Stimulated activated CD4-positive, alpha-beta T cell treated with anti-CD3 and anti-CD28 coated beads, Interleukin-15, amount 100 ng/mL, for 24 hours (primary cell): ENCODE results near the gene TNS3.

Experiments
- DNase-seq: peaks from one replicate; pipeline ENCODE4 v3.0.0-alpha.2; 2020

TNS3 gene

DNA sequence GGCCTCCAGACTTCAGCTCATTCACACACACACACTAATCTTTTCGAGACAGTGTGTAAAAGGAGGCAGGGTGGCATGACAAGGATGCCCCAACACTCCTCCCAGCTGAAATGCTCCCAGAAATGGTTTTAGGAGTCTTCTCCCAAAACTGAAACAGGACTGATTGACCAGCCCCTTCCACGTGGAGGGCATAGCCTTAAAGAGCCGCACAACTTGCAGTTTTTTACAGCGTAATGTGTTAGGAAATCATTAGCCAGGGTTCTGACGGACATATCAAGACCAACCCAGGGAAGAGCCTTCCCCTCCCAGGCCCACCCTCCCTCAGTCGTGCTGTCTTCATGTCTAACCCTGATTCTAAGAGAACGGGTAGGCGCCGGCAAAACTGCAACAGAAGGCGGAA, 224.6 kb downstream of the TNS3 start:
- no peak for DNase-seq

DNA sequence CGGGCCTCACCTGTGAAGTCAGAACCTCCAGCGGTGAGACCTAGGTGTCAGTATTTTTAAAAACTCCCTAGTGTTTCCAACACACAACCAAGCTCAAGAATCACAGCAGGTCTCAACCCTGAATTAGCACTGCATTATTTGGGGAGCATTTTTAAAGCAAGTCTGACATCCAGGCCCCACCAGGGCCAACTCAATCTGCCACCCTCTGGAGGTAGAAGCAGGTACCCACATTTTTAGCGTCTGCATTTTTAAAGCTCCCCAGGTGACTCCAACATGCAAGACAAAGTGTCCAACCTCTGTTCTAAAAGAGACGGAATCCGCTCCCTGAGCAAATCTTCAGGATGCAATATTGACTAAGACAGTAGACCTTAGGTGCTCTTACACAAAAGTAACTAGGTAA, 225.7 kb downstream of the TNS3 start:
- DNase-seq, result no peak

DNA sequence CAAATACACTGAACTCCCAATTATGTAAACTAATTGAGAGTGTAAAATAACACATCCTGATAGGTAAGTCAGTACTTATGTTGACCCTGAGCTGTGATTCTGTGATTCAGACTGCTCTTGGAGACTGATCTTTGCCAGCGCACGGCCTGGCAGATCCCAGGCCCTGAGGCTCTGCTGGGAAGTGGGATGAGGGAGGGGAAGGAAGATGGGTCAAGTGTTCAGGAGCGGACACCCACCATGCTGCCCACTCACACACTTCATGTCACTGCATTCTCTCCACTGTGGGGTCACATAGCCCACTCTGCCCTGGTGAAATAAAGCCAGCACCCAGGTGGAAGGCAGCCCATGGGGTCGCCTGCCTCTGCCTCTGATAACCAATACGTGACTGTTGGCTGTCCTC, 226.2 kb downstream of the TNS3 start:
- DNase-seq, result no peak

DNA sequence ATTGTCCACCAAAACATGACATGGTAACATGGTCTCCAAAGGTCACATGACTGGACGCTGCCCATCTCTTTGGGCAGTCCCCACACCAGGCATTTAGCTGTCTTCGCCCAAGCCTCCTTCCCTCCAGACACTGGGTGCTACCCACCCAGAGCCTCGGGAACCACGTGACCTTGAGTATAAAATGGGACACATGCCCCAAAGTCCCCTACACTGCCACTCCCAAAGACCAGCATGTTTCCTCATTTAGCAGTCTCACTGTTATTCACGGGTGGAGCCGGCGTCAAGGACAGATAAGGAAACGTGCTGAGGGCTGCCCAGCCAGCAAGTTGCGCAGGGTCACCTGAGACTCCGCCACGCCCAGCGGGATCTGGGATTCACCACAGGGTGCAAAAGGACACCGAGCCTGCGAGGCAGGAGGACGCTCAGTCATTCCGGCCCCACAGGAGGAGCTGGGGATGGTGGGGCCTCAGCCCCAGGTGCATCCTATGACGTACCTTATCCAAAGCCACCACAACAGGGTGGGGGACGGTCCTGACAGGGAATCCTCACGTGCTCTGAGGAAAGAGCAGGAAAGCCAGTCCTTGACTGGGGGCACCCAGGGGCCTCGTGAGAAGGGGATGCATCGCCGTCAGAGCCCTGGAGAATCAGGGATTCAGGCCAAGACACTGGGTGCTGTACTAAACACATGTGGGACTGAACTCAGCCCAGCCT, 226.9 kb downstream of the TNS3 start:
- DNase-seq, result no peak

DNA sequence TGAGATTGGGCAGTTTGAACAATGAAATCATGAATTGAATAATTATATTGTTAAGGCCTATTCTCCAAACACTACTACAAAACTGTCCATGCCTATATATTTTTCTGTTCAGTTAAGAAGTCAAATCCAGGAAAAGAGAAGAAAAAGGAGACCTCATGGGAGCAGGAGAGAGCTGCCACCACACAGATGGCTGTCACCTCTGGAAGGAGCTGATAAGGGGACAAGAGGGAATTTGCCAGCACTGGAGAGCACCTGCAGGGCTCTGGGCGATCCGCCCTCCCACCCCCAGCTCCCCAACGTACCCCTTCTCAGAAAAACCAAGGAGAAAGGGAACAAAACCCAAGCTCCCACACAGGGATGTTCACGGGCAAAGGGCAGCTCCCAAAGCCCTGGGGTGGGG, 227.8 kb downstream of the TNS3 start:
- DNase-seq, result no peak

DNA sequence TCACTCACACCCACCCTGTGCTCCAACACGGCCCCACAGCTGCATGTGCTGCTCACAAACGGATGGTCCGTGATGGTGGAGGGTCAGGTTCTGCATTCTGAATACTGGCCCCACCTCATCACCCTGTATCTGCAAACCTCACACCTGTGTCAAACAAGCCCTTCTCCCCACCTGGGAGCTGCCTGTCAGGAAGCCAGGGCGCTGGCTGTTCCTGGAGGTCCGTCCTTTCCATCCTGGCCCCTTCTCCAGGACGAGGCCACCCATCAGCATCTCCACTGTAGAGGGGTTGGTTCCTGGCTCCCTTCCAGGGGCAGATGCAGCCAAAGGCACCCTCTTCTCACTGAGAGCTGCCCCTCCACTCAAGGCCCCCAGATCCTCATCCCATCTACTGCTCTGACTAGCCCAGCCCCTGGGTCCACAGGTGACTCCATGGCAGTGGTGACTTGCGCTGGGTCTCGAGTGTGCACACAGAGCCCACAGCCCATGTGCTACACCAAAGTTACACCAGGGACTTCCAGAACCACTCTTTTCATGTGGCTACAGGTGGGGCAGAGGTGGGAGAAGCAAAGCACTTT, 229.4 kb downstream of the TNS3 start:
- no peak for DNase-seq

DNA sequence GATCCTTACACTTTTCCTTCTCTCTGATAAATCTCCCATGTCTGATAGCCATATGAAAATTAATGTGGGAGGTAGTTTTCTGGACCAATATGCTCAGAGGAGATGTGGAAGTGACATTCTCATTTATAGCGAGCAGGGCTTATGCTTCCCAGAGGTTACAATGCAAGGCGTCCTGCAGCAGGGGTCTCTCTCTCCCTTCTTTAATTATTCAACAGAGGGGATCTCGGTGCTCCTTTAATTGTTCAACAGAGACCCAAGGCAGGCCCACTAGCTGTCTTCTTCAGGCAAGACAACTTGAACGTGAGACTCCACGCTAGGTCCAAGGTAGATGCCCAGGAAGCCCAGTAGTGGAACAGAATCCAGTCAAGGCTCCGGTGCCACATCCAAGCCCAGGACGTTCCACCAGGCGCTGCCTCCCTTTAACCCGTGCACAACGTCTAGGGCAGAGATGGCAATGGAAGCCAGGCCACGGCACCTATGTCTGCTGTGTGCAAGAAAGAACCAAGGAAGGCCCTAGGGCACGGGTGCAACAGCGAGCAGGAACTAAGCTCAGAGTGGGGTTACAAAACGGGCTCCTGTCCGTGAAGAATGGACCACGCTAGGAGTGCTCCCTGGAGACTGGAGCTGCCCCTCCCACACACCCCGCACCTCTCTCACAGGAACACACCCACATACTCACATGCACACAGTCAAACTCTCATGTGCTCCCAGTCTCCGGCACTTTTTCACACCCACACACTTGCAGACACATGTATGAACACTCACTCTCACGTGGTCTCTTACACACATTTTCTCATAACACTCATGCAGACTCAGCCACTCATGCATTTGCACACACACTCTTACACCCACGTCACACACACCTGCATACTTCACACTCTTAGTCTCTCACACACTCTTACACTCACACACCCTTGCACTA, 230.4 kb downstream of the TNS3 start:
- no peak for DNase-seq

DNA sequence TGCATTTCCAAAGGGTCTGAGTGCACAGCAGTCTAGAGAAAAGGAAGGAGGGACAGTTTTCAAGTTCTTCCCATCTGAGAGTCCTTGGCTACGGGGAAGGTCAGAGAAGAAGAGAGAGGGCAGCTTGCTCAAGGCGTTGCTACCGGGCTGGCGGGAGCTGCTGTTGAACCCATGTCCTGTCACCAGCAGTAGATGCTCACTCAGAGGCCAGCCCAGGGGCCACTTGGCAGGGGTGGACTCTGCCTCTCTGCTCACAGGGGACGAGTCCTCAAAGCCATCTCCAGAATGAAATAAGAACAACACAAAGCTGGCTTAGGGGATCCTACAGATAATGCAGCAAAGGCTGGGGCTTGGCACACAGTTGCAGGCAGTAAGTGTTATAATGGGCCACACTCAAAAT, 231.5 kb downstream of the TNS3 start:
- DNase-seq, result no peak

DNA sequence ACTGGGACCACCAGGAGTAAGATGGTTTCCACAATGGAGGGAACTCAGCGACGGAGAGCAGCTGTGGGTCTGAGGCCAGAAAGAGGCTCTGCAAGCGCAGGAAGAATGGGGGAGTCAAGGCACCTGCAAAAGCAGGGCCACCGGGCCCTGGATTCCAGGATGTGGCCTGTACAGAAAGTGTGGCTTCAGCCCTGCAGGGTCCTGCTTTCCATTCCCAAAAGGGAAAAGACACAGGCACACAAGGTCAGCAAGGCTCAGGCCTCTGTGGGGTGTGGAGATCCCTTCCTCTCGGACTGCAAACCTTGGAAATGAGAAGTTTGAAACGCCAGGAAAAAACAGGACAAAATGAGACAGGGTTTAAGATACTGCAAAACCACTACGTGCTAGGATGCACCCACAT, 232.5 kb downstream of the TNS3 start:
- DNase-seq, result no peak

DNA sequence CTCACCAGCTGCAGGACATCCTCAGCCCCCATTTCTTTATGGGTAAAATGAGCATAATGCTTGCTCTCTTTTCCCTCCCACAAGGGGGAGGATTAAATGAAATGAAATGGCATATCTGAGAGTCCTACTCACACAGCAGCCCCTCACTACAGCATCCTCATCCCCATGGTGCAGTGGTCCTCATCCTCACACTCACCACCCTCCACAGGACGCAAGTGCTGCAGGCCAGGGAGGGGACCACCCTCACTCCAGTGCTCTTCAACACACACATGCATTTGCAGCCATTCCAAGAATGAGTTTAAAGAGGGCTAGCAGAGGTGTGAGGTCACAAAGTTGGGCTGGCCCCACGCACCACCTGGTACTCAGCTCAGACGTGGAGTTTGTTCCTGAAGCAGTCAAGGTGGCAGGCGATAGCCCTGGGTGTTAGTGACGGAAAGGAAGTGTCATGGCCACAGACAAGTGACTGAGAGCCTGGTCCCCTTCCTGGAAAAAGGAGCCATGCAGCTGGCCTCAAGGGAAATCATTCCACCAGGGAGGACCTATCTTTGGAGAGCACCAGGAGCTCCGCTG, 234.0 kb downstream of the TNS3 start:
- DNase-seq, result no peak

DNA sequence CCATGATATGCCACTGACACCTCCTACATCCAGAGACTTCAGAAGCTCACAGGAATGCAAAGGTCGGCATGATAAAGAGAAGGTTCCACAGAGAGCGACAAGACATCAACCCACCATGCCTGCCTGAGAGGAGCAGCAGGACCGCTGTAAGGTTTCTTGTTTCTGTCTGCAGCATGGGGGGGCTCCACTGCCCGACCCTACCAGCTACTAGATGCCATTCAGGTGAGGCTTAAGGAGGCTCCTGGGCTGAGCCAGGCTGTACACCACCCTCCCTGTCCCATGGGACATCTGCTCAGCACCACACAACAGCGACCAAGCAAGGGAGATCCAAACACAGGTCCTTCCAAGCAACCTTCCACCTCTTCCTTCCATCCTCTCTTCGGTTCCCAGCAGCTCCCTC, 234.6 kb downstream of the TNS3 start:
- no peak for DNase-seq

DNA sequence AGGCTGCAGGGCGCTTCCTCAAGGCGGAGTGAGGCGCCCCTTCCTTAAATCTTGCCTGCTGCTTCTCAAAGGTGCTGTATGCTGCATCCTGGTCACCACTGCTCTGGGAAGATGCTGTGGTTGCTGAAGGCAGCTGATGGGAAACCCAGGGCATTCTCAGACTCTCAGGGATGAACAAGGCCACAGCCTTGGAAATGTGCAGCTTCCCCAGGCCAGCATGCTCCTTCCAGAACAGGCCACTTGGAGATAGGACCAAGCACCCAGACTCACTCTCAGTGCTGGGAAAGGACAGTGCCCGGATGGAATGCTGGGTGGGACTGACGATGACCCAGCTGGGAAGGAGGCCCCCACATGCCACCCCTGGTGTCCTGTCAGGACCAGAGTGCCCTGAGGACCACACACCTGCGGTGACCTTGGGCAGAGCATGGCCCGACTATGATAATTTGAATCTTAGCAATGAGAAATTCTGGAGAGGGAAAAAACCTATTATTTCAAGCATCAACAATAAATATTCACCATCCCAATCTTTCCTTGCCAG, 235.5 kb downstream of the TNS3 start:
- no peak for DNase-seq

DNA sequence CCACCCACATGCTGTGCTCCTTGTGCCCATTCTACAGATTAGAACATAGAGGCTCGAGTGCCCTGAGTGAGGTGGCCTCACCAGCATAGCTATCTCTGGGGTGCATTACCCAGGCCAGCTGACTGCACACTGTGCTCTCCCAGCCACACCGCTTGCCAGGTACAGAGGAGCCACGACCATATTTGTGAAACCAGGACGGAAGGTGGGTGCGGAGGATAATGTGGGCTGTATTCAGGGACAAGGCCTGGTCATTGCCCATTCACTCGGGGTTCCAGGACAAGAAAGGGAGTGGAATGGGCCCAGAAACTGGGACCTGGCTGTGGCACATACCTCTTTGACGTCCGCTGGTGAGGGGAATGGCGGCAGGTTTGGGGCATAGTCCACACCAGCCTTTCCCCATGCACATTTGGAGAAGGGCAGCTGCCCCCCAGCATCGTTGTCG, 236.0 kb downstream of the TNS3 start:
- no peak for DNase-seq

DNA sequence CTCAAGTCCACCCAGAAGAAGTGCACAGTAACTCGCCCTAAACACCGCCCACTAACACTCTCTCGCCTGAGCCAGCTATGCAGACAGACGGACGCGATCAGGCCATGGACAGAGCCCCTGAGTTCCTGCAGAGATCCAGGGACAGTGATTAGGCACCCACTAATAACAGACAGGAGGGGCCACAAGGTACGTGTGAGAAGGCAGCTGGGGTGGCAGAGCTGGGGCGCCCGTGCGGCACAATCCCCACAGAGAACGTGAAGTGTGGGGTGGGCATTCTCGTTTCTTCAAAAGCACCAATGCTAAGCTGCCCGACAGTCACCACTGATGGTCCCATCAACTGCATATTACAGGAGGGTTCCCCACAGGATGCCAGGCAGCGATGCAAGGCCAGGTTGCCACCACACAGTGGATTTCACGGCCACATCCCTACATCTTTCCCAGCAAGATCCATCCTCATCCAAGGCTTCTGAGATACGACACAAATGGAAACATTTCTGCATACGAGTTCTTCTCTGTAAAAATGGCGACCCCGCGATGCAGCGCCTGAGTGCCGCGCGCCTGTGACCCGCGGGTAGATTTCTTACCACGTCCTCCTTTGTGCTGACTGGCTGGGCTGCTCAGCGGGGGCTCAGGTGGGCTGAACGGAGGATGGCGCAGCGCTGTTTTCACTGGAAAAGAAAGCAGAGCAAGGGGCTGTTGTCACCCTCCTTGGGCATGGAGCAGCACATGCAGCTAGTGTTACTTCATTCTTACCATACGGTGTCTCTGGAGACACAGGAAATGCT, 237.5 kb downstream of the TNS3 start:
- DNase-seq, result no peak

DNA sequence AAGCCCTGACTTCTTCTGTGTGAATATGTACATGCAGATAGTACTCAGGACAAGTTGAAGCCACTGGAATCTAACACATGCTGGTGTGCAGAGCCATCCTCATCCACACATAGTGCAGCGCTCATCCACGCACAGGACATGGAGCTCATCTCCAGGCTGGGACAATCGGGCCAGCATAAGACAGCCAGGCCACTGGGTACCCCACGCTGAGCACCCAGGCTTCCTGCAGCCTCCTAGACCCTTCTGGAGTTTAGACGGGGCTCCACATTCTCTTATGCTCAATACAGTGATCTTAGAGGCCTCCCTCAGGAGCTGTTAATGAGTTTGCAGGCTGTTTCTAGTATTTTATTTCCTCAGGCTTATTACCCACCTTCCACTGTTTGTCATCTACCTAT, 238.9 kb downstream of the TNS3 start:
- DNase-seq, result no peak

DNA sequence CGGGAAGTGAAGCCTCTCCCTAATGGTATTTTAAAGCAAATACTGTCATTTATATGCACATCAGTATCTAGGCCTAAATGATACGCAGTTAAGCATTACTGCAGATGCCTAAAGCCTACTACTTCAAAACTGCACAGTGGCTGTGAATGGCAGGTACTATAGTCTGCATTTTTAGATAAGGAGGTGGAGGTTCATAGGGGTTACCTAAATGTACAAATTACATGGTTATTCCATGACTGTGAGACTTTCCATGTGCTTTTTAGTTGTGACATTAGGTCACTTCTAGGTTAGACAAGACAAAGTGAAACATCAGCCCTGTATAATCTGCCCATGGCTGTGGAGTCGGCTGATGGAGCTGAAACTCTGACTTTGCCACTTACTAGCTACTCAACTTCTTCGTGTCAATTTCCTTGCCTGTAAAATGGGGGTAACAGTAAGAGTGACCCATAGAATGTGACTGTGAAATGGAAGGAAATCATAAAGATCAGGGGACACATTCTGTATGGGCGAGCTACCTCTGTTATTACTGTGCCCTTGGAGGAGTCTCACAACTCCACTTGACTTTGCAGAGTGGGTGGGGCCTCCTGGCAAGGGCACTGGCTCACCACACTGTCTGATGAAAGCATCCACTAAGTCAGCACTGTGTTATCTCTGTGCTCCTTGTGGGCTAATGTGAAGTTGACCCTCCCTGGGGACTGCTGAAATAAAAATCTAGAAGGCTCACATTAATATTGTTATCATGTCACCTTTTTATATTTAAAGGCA, 239.4 kb downstream of the TNS3 start:
- no peak for DNase-seq

DNA sequence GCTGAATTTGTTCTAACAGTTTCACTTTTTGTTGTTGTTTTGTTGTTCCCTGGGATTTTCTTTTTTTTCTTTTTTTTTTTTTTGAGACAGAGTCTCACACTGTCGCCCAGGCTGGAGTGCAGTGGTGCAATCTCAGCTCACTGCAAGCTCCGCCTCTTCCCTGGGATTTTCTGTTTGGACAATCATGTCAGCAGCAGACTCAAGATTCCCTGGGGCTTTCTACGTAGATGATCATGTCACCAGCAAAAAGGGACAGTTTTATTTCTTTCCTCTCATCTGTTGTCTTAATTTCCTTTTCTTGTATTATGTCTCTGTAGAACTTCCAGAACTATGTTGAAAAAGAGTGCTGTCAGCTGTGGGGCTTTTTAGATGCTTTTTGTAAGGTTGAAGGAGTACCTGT, 241.4 kb downstream of the TNS3 start:
- no peak for DNase-seq

DNA sequence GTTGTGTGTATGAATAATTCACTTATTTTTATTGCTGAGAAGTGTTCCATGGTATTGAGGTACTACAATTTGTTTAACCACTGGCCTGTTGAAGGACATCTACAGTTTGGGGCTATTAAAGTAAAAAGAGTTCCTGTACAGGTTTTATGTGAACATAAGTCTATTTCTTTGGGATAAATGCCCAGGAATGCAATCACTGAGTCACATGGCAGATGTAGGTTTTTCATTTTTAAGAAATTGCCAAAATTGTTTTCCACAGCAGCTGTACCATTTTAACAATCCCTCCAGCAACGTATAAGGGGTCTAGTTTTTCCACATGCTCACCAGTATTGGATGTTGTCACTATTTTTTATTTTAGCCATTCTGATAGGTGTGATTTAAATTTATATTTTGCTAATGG, 243.9 kb downstream of the TNS3 start:
- no peak for DNase-seq

DNA sequence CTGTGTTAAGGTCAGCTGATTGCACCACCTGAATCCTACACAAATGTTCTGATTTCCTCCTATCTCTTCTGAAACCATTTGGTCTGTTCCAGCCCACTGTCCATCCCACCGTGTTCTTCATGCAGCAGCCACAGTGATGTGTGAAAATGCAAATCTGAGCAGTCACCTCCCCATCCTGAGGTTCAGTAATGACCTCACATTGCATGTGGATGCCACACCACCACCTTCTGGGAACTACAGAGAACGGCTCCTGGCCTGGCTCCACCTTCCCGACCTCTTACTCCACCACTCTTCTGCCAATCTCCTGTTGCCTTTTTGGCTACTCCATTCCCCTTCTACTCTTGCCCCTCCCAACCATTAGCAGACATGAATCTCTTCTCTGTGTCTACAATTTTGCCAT, 244.4 kb downstream of the TNS3 start:
- no peak for DNase-seq

DNA sequence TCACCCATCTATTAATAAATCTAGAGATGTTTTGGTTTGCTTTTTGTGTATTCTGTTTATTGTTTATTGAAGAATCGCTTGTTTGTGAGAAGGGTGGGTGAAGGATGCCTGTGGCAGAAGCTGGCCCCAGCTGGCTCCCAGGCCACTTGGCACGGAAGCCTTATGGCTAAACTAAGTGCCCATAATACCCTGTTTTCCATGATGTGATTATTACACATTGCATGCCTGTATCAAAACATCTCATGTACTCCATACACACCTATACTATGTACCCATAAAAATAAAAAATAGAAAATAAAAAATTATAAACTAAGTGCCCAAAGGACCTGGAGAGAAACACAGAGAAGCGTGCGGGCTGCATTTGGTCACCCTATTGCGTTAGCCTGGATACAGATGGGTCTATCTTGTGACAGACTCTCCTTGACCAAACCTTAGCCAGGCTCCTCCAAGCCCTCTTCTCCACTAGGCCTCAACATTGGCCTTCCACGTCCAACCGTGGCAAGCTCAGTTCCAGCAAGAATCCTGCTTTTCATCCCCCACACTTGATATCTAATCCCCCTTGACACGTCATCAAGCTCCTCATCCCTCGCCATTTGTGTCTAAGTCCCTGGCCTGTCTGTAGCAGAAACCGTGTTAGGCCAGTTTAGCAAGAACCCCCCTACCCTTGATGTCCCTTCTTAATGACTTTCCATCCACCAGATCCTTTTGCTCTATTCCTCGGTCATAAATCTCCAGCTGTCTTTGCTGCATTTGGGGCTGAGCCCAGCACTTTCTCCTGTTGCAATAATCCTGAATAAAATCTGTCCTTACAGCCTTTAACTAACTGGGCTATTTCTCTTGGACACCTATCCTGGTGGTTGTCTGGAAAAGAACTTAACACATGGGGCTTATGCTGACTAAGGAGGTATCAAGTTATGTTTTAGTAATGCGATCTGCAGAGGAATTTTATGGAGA, 245.2 kb downstream of the TNS3 start:
- no peak for DNase-seq
